K562 (cell line): ENCODE results near the gene IRF5. TPM values are rescaled to one million over a fixed set of nuclear protein-coding genes. Genes with fewer than 3 reads are reported as not detected.

Experiments used
- ATAC-seq: fragments of 200-7000 bp; cut with Tn5 transposase; 3 replicates; pipeline ENCODE4 v1.9.1; 2020; ENCODE audit warnings: moderate library complexity
- BruUV-seq: library from RNA; stranded (reverse); fragments of 400-500 nt; replicated peaks from 2 replicates; lab custom pipeline; 2021; lab: Mats Ljungman, UMichigan
- CTCF ChIA-PET: fragments of 300-600 bp; formaldehyde crosslinking; extraction: SDS; loops from one replicate; lab custom pipeline; 2021; ENCODE audit warnings: low intra/inter-chr PET ratio; lab: Yijun Ruan, JAX
- POLR2A ChIA-PET: fragments of 300-600, 350-650 bp; sonication (Branson Sonifier 250); formaldehyde crosslinking; extraction: SDS; loops from one replicate; lab custom pipeline; 2021; ENCODE audit warnings: antibody characterized with exemption, inconsistent platforms; lab: Yijun Ruan, JAX
- DNase-seq, 4 experiments: peaks; one replicate each; pipeline versions ENCODE4 v3.0.0 to v3.0.0-alpha.2; 2011 to 2018; ENCODE audit warnings: low spot score in 3 of 4, mixed read lengths in 3 of 4; ENCODE audit errors: extremely low read depth in 1 of 4
- FAIRE-seq: peaks from 2 replicates; lab custom pipeline; 2011; peaks lifted over from hg19 to GRCh38; lab: Jason Lieb, UNC
- H2AFZ ChIP-seq: 2 replicates; pipeline ENCODE4 v1.6.0; 2011; ENCODE audit warnings: low read depth, low read length, control low read depth, inconsistent platforms
- H3K27ac ChIP-seq: fragments of 200-600 bp; 3 replicates; pipeline ENCODE4 v1.8.0; 2011; ENCODE audit warnings: low read depth, mild to moderate bottlenecking, control low read depth, inconsistent platforms, low read length, moderate library complexity, mixed read lengths; ENCODE audit errors: extremely low read depth
- H3K27me3 ChIP-seq, 2 experiments: fragments of 300-600 bp in 1 of 2; 2 replicates in 1 of 2; 3 replicates in 1 of 2; pipeline versions ENCODE4 v1.6.0 to v1.8.0; 2011; ENCODE audit warnings: inconsistent platforms in 2 of 2, low read length in 2 of 2, mild to moderate bottlenecking in 1 of 2, mixed read lengths in 1 of 2, moderate library complexity in 1 of 2; ENCODE audit not compliant: control insufficient read depth in 2 of 2, insufficient read depth in 2 of 2
- H3K36me3 ChIP-seq: fragments of 300-600 bp; 3 replicates; pipeline ENCODE4 v1.8.0; 2011; ENCODE audit warnings: mild to moderate bottlenecking, low read length, inconsistent platforms; ENCODE audit not compliant: control insufficient read depth, insufficient read depth
- H3K4me1 ChIP-seq, 2 experiments: fragments of 200-600 bp in 1 of 2; replicated peaks in 1 of 2; 2 replicates in 1 of 2; 3 replicates in 1 of 2; pipeline versions ENCODE4 v1.5.1 to v1.8.0; 2011; ENCODE audit warnings: inconsistent platforms in 2 of 2, low read length in 2 of 2, mild to moderate bottlenecking in 1 of 2, mixed read lengths in 1 of 2, moderate library complexity in 1 of 2; ENCODE audit not compliant: control insufficient read depth in 2 of 2, insufficient read depth in 2 of 2
- H3K4me2 ChIP-seq: 2 replicates; pipeline ENCODE4 v1.6.1; 2011; ENCODE audit warnings: low read length, control low read depth, inconsistent platforms, mixed read lengths; ENCODE audit not compliant: insufficient read depth
- H3K4me3 ChIP-seq: fragments of 200-600 bp; sonication (generic), shearing (Covaris generic); 2 replicates; pipeline ENCODE4 v1.5.1; 2016; ENCODE audit warnings: control low read depth, inconsistent platforms
- H3K79me2 ChIP-seq: fragments of 200-600 bp; 3 replicates; pipeline ENCODE4 v1.8.0; 2011; ENCODE audit warnings: low read length, inconsistent platforms; ENCODE audit not compliant: control insufficient read depth, insufficient read depth
- H3K9ac ChIP-seq, 2 experiments: 2 replicates each; pipeline versions ENCODE4 v1.6.0 to v1.6.1; 2011; ENCODE audit warnings: low read depth in 2 of 2, low read length in 2 of 2, control low read depth in 1 of 2, inconsistent platforms in 1 of 2, mild to moderate bottlenecking in 1 of 2, mixed read lengths in 1 of 2; ENCODE audit not compliant: insufficient read depth in 1 of 2
- H3K9me1 ChIP-seq: one replicate; pipeline ENCODE4 v1.6.0; 2011; ENCODE audit warnings: inconsistent platforms, mild to moderate bottlenecking, low read length, moderate library complexity; ENCODE audit not compliant: control insufficient read depth, insufficient read depth
- H3K9me3 ChIP-seq: replicated peaks from 2 replicates; pipeline ENCODE4 v1.5.1; 2011; ENCODE audit warnings: low read depth, low read length, inconsistent platforms; ENCODE audit not compliant: control insufficient read depth, insufficient read depth
- H4K20me1 ChIP-seq: replicated peaks from 2 replicates; pipeline ENCODE4 v1.6.1; 2011; ENCODE audit warnings: low read length, inconsistent platforms, mixed read lengths; ENCODE audit not compliant: control insufficient read depth, insufficient read depth
- HDAC3 ChIP-seq: fragments of 450-650 bp; IDR thresholded peaks from 2 replicates; pipeline ENCODE4 v1.6.1; 2018; ENCODE audit warnings: borderline replicate concordance, mild to moderate bottlenecking, moderate library complexity; ENCODE audit not compliant: partially characterized antibody
- HOMEZ ChIP-seq: fragments of 250-450 bp; sonication (Bioruptor Pico); IDR thresholded peaks from 2 replicates; pipeline ENCODE4 v1.4.0; 2020; ENCODE audit warnings: mild to moderate bottlenecking, moderate library complexity
- KLF13 ChIP-seq: fragments of 450-650 bp; IDR thresholded peaks from 2 replicates; pipeline ENCODE4 v1.6.1; 2016; ENCODE audit warnings: missing genetic modification characterization, low read depth, mild to moderate bottlenecking, missing compliant biosample characterization, moderate library complexity, borderline replicate concordance
- RBM15 ChIP-seq: fragments of 200-400 bp; formaldehyde crosslinking; IDR thresholded peaks from 2 replicates; pipeline ENCODE4 v1.6.1; 2018; ENCODE audit warnings: mild to moderate bottlenecking, low read length, moderate library complexity; ENCODE audit not compliant: insufficient read depth
- TAF7 ChIP-seq: fragments of 450-650 bp; IDR thresholded peaks from 2 replicates; pipeline ENCODE4 v1.6.1; 2016; ENCODE audit warnings: missing genetic modification characterization, missing compliant biosample characterization
- ZHX1 ChIP-seq: fragments of 150-350 bp; conservative IDR thresholded peaks from 2 replicates; pipeline ENCODE4 v1.6.1; 2014; ENCODE audit warnings: low read length
- ZKSCAN8 ChIP-seq: fragments of 200-800 bp; sonication (Bioruptor generic); IDR thresholded peaks from 2 replicates; pipeline ENCODE4 v1.6.1; 2016; ENCODE audit warnings: missing genetic modification characterization, missing compliant biosample characterization
- ZNF395 ChIP-seq: fragments of 200-800 bp; sonication (Bioruptor generic); IDR thresholded peaks from 2 replicates; pipeline ENCODE4 v1.6.1; 2017; ENCODE audit warnings: missing genetic modification characterization, missing compliant biosample characterization
- WGBS: fragments of 100-300 bp; shearing (Covaris generic); methylation state at CpG from one replicate; pipeline ENCODE4 v1.1.6; 2016; ENCODE audit warnings: low coverage, mixed read lengths; ENCODE audit not compliant: insufficient coverage; ENCODE audit errors: missing lambda C conversion rate; 5-methylcytosine and 5-hydroxymethylcytosine counted together
- in situ Hi-C: fragments of 300-500 bp; cut with MboI; formaldehyde crosslinking; loops from 4 replicates; pipeline ENCODE4 v1.15.0; 2018; ENCODE audit warnings: inconsistent platforms, mixed read lengths
- intact Hi-C: fragments of 100-400 bp; cut with micrococcal nuclease; formaldehyde crosslinking; loops from 2 replicates; pipeline ENCODE4 v1.14.2; 2022
- polyA plus RNA-seq, 8 experiments: library from polyadenylated mRNA; depleted of rRNA in 4 of 8; stranded (reverse) in 5 of 8; unstranded in 3 of 8; fragments of >200 nt; fragmentation: Nextera tagmentation in 2 of 8; fragmentation: Illumina TruSeq in 1 of 8; extraction: Ambion mirVana in 2 of 8; extraction: Trizol in 1 of 8; gene quantifications; 2 replicates each; pipeline versions ENCODE4 v1.2.1 to v1.2.3, GENCODE V29; 2011 to 2014; ENCODE audit warnings: inconsistent platforms in 1 of 8, missing spikeins in 1 of 8
- total RNA-seq, 7 experiments: library from RNA; depleted of rRNA in 6 of 7; stranded (reverse); fragments of >200 nt in 6 of 7; fragmentation: Illumina TruSeq in 2 of 7; extraction: Trizol in 2 of 7; gene quantifications; 2 replicates each; pipeline versions ENCODE4 v1.2.1 to v1.2.3, GENCODE V29; 2011 to 2021; ENCODE audit warnings: low replicate concordance in 1 of 7

Gene IRF5
- total and polyA plus RNA-seq, 9 of the 15 experiments (the other 6 are each of a cell fraction or from before 2014, with no cell fraction given): 0.04 TPM; not detected in 8

GRCh38 chr7:128968624-128969023, 30.9 kb downstream of the IRF5 start:
- no peak for DNase-seq
- POLR2A ChIA-PET: interaction anchor here (0.6 to 1.9 kb wide), 4 partner anchors 10 to 19 kb away, joined by 3 to 6 read pairs (median 3); no protein-coding TSS in a partner anchor
- no TSS peak for BruUV-seq
- CTCF ChIA-PET: no interaction called here
- WGBS: 91% methylated on average over 1 of the region's 1 CpG
- Histone ChIP-seq H3K9ac (no peak overlapping the region), H3K4me1 (no peaks in the 10 kb centered on the region), H2AFZ (no peak overlapping the region), H3K79me2 (no peaks in the 10 kb centered on the region)
- TF ChIP-seq RBM15 (no peak), ZKSCAN8 (no peak), HDAC3 (no peak), KLF13 (tag) (no peak)
- TF ChIP-seq, all 486 proteins: peak for 0
- FAIRE-seq: no peak
- no peak for ATAC-seq
- H3K4me2 ChIP-seq: no peak overlapping the region
- no peaks in the 10 kb centered on the region for H3K9me3 ChIP-seq
- no peaks in the 10 kb centered on the region for H3K27me3 ChIP-seq
- peaks cover 93% of the 10 kb centered on the region for H3K36me3 ChIP-seq
- H3K9me1 ChIP-seq: no peaks in the 10 kb centered on the region
- no peaks in the 10 kb centered on the region for H4K20me1 ChIP-seq
- in situ Hi-C loops (no loop called here), intact Hi-C loops (no loop called here)
- no peak overlapping the region for H3K4me3 ChIP-seq
- no peak overlapping the region for H3K27ac ChIP-seq

- ATAC-seq (no peak), DNase-seq (no peak), FAIRE-seq (no peak)
- H3K27ac ChIP-seq: no peak overlapping the region
- H3K4me3 ChIP-seq: no peak overlapping the region
- peaks cover 94% of the 10 kb centered on the region for H3K36me3 ChIP-seq
- no peak overlapping the region for H3K4me2 ChIP-seq
- no peak overlapping the region for H2AFZ ChIP-seq
- no peaks in the 10 kb centered on the region for H3K9me1 ChIP-seq
- no TSS peak for BruUV-seq
- ChIA-PET POLR2A (interaction anchor here (0.8 to 2.1 kb wide), 5 partner anchors 10 to 117 kb away, joined by 3 to 5 read pairs (median 3); no protein-coding TSS in a partner anchor), CTCF (no interaction called here)
- in situ Hi-C loops: no loop called here
- H3K79me2 ChIP-seq: no peaks in the 10 kb centered on the region
- intact Hi-C loops: no loop called here
- H3K9me3 ChIP-seq: no peaks in the 10 kb centered on the region
- TF ChIP-seq ZHX1: no peak
- no peak for TF ChIP-seq TAF7 (tag)
- no peak for TF ChIP-seq ZNF395
- no peak for TF ChIP-seq HOMEZ
- H4K20me1 ChIP-seq: no peaks in the 10 kb centered on the region
- no peaks in the 10 kb centered on the region for H3K27me3 ChIP-seq
- WGBS: 80% methylated on average over 7 of the region's 7 CpGs
- no peak overlapping the region for H3K9ac ChIP-seq
- no peaks in the 10 kb centered on the region for H3K4me1 ChIP-seq
These were observed 36.7 kb downstream of the IRF5 start for GRCh38 chr7:128974241-128974934.
